ENCODE measurements around the gene SERP1. TPM values are rescaled to one million over a fixed set of nuclear protein-coding genes. Genes with fewer than 3 reads are reported as not detected.

The SERP1 gene
- total and polyA plus RNA-seq, 2 donors (not counting 3 experiments of a cell fraction or from before 2014, with no cell fraction given), result 81.7 to 103 TPM

DNA sequence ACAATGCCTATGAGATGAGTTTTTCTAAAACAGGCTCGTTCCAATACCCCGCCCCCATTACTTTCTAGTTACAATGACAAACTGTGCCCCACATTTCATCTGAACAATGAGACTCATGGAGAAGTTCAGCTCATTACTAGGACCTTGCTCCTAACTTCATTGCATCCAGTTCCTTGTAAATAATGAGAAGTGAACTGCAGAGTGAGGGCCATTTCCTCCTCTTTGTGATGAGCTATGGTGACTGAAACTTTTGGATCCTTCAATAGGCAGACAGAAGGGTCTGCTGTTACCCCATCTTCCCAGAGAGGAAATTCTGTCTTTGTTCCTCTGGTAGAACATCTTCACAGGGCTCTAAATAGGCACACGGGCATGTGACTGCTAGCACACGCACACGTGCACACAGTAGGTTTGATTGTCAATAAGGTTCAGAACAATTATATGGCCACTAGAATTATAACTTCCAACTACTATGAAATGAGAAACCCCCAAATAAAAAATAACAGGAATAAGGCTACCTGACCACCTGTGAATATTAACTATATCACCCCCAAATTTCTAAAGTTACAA lies 51.8 kb downstream of the SERP1 start:
- Histone ChIP-seq H2AFZ (ENCODE audit: low read depth, low read length) (no peak overlapping the region), H3K9me1 (replicated peaks; ENCODE audit: control insufficient read depth, extremely low read depth, insufficient read depth, low read length) (no peaks in the 10 kb centered on the region), H3K27ac (ENCODE audit: insufficient read depth, low read depth, low read length) (no peak overlapping the region), H3K79me2 (ENCODE audit: control insufficient read depth, insufficient read depth, low read length) (no peaks in the 10 kb centered on the region), H3K4me3 (replicated peaks in 1 of 3; ENCODE audit: insufficient read depth in 1 of 3, low read depth in 1 of 3, low read length in 3 of 3) (no peak overlapping the region), H3K9ac (replicated peaks; ENCODE audit: extremely low read depth, insufficient read depth, low read length) (no peak overlapping the region), H3K27me3 (ENCODE audit: control insufficient read depth in 2 of 2, insufficient read depth in 2 of 2, low read length in 2 of 2) (no peaks in the 10 kb centered on the region), H3K4me1 (ENCODE audit: control insufficient read depth, extremely low read depth, insufficient read depth, low read length) (peaks cover 9% of the 10 kb centered on the region), H3K4me2 (ENCODE audit: insufficient read depth, low read length) (no peak overlapping the region), H3K9me3 (replicated peaks; ENCODE audit: control insufficient read depth, insufficient read depth, low read length) (no peaks in the 10 kb centered on the region), H4K20me1 (replicated peaks; ENCODE audit: control insufficient read depth, extremely low read depth, insufficient read depth, low read length) (no peaks in the 10 kb centered on the region), H3K36me3 (ENCODE audit: control insufficient read depth in 2 of 2, extremely low read depth in 1 of 2, insufficient read depth in 2 of 2, low read length in 2 of 2) (no peaks in the 10 kb centered on the region)
- no TSS peak for BruUV-seq (replicated peaks)
- DNase-seq (ENCODE audit: low read depth, low spot score), result no peak
- intact Hi-C loops (cut with micrococcal nuclease) (loop anchor here (2.0 to 10.0 kb wide), 2 partner anchors 46 to 560 kb away; no protein-coding TSS in a partner anchor), dilution Hi-C loops (cut with MboI; ENCODE audit: extremely low pct_ligation_motif_present, low sequenced_read_pairs) (no loop called here)
- no peak for FAIRE-seq
- ChIA-PET POLR2A (interaction anchor here (1.1 kb wide), 1 partner anchor 85 kb away, joined by 3 read pairs; no protein-coding TSS in a partner anchor), CTCF (interaction anchor here (0.8 to 6.4 kb wide), 33 partner anchors 10 to 558 kb away, joined by 3 to 219 read pairs (median 12); partner anchors contain the start of genes PFN2, SIAH2 and TSC22D2)
- TF ChIP-seq MYC (IDR thresholded peaks at IDR 0.05; ENCODE audit: low read depth, low read length) (no peak), POLR2A (IDR thresholded peaks at IDR 0.05; ENCODE audit: low read depth, low read length) (no peak), GATA2 (IDR thresholded peaks at IDR 0.05; ENCODE audit: insufficient read depth, insufficient read length, low read depth, low read length) (no peak)
- TF ChIP-seq, protein P1, sequence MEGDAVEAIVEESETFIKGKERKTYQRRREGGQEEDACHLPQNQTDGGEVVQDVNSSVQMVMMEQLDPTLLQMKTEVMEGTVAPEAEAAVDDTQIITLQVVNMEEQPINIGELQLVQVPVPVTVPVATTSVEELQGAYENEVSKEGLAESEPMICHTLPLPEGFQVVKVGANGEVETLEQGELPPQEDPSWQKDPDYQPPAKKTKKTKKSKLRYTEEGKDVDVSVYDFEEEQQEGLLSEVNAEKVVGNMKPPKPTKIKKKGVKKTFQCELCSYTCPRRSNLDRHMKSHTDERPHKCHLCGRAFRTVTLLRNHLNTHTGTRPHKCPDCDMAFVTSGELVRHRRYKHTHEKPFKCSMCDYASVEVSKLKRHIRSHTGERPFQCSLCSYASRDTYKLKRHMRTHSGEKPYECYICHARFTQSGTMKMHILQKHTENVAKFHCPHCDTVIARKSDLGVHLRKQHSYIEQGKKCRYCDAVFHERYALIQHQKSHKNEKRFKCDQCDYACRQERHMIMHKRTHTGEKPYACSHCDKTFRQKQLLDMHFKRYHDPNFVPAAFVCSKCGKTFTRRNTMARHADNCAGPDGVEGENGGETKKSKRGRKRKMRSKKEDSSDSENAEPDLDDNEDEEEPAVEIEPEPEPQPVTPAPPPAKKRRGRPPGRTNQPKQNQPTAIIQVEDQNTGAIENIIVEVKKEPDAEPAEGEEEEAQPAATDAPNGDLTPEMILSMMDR (IDR thresholded peaks at IDR 0.05; ENCODE audit: extremely low read depth in 1 of 2, insufficient read depth in 1 of 2, low read depth in 1 of 2, low read length in 2 of 2), result no peak

Other genes starting within 250 kb of the SERP1 start
- gene TSC22D2, start 138.2 kb downstream of the SERP1 start, total RNA-seq, result 43.9 and 50.9 TPM in 2 replicates
- gene TSC22D2, start 138.2 kb downstream of the SERP1 start, polyA plus RNA-seq, result 5.9 and 7.6 TPM in 2 replicates
- 97.6 and 104 TPM in 2 replicates for gene EIF2A, start 291 bp upstream of the SERP1 start, total RNA-seq
- 55.3 and 85.2 TPM in 2 replicates for gene EIF2A, start 291 bp upstream of the SERP1 start, polyA plus RNA-seq
- 89.2 and 103 TPM in 2 replicates for gene SELENOT, start 56.8 kb upstream of the SERP1 start, total RNA-seq
- gene SELENOT, start 56.8 kb upstream of the SERP1 start, polyA plus RNA-seq, result 299 and 328 TPM in 2 replicates
- not detected in 2 replicates for gene ERICH6, start 157.4 kb upstream of the SERP1 start, total RNA-seq
- gene ERICH6, start 157.4 kb upstream of the SERP1 start, polyA plus RNA-seq, result not detected in 2 replicates
- gene SIAH2, start 216.7 kb upstream of the SERP1 start, total RNA-seq, result 16.0 and 16.7 TPM in 2 replicates
- gene SIAH2, start 216.7 kb upstream of the SERP1 start, polyA plus RNA-seq, result 25.1 and 45.8 TPM in 2 replicates